ENCODE data around the gene CLIC5.

DNA sequence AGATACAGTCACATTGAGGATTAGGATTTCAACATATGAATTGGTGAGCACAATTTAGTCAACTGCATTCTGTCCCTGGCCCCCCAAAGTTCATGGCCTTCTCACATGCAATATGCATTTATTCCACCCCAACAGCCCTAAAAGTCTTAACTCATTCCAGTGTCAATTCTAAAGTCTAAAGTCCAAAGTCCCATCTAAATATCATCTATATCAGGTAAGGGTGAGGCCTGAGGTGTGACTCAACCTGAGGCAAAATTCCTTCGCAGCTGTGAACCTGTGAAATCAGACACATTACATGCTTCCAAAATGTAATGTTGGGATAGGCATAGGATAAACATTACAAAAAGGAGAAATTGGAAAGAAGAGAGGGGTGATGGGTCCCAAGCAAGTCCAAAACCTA, 27.8 kb downstream of the CLIC5 start:
- TF ChIP-seq, protein P1, sequence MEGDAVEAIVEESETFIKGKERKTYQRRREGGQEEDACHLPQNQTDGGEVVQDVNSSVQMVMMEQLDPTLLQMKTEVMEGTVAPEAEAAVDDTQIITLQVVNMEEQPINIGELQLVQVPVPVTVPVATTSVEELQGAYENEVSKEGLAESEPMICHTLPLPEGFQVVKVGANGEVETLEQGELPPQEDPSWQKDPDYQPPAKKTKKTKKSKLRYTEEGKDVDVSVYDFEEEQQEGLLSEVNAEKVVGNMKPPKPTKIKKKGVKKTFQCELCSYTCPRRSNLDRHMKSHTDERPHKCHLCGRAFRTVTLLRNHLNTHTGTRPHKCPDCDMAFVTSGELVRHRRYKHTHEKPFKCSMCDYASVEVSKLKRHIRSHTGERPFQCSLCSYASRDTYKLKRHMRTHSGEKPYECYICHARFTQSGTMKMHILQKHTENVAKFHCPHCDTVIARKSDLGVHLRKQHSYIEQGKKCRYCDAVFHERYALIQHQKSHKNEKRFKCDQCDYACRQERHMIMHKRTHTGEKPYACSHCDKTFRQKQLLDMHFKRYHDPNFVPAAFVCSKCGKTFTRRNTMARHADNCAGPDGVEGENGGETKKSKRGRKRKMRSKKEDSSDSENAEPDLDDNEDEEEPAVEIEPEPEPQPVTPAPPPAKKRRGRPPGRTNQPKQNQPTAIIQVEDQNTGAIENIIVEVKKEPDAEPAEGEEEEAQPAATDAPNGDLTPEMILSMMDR (IDR thresholded peaks at IDR 0.05; ENCODE audit: insufficient read depth, low read depth, low read length), result no peak
- no peak for TF ChIP-seq EZH2 (IDR thresholded peaks at IDR 0.05; ENCODE audit: insufficient read depth, low read length)

Data from astrocyte (in vitro differentiated cells and primary cell).